Activated CD4-positive, CD25-positive, alpha-beta regulatory T cell (primary cell): ENCODE data around the gene GABRB1.

ENCODE experiments used
- DNase-seq, 4 experiments: peaks; one replicate each; lab custom pipeline; 2025; lab: John Stamatoyannopoulos, UW

GABRB1 gene

DNA sequence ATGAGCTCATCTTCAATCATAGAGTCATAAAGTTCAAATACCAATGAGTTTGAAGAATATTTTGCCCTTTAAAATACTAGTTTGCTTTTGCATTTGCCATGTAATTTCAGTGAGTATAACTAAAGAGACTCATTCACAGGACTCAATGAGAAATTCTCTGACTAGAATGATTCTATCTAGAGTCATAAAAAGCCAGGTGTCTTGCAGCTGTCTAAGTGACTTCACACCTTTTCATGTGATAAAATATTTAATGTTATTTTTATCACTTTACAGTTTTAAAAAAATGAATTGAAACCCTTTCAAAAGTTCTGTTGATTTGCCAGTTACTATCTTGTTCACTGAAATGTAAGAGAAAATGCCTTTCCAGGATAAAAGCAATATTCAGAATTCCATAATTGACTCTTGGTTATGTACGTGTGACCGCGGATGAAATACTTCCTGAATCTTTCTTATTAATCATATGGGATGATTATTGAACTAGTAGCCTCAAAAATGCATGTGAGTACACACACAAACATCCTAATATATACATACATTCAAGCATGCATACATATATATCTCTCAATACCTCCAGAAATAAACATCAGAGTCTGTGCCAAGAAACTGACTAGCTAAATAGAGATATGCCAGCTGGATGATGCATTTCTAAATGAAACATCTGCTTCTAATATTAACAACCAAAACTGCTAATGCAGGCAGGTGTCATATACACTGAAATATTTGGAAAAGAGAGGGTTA is 87.0 kb downstream of the GABRB1 start:
- no peak for DNase-seq

DNA sequence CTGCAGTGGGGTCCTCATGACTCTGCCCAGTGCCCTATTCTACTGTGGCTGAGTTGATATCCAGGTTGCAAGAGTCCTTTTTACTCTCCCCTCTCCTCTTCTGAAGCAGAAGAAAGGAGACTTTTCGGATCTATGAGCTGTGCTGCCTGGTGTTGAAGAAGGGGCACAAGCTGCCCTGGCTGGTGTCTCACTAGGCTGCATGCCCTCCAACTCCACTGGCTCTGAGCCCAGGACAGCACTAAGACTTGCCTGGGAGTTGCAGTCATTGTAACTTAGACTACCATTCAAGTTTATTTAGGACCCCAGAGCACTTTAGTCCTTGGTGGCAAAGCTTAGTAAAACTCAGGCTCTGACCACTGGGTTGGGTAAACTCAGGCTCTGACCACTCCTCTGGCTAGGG is 89.4 kb downstream of the GABRB1 start:
- DNase-seq: no peak

- peak in 2 of 4 experiments; percentile 1 to 6 for DNase-seq
Measured at GRCh38 chr4:47122592-47123291, 91.4 kb downstream of the GABRB1 start.

DNA sequence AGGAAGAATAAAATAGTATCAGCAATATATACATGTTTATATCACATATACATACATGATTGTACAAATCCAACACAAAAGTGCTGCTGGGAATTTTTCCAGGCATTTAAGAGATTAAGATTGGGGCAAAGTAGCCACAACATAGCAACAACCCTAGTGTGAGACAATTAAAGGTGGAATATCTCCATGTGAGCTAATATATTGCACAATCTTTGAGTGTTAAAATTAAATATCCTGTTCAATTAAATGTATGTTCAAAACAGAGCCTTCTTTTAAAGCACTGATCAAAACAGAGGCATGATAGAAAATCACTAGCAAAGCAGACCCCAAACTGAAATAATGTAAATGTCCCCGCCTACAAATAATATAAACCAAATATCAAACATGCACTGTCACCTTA is 97.6 kb downstream of the GABRB1 start:
- DNase-seq: no peak

GRCh38 chr4:47135210-47135609 is 103.8 kb downstream of the GABRB1 start:
- no peak for DNase-seq

DNA sequence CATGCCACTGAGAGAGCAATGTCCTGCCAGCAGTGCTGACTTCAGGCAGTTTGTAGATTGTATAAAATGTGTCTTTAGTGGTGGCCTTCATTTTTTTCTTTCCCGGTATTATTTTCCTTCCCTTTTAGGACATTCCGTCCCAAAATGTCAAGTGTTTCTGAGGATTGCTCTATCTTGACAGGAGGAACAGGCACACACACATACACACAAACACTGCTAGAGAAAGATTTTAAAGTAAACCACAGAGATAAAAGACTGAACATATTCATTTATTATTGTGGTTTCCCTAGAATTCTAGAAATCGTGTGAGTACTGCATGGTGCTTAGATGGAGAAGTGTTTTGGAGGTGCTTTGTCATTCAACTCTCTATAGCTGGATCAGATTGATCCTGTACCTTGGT is 111.9 kb downstream of the GABRB1 start:
- no peak for DNase-seq

DNA sequence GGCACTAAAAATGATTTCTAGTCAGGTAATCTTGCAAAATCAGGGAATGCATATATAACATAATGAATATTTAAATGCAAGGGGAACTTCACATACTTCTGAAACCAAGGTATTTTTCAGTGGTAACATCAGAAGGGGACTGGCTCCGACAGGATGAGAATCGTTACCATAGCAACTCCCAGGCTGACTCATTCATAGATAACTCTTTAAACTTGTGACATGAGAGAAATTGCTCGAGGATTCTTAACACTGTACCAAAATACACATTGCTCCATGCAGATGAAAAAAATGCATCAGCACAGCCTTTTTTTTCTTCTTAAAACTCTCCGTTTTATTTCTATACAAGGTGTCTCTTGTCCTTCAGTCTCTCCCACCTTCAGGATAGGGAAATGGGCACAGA is 114.3 kb downstream of the GABRB1 start:
- no peak for DNase-seq

DNA sequence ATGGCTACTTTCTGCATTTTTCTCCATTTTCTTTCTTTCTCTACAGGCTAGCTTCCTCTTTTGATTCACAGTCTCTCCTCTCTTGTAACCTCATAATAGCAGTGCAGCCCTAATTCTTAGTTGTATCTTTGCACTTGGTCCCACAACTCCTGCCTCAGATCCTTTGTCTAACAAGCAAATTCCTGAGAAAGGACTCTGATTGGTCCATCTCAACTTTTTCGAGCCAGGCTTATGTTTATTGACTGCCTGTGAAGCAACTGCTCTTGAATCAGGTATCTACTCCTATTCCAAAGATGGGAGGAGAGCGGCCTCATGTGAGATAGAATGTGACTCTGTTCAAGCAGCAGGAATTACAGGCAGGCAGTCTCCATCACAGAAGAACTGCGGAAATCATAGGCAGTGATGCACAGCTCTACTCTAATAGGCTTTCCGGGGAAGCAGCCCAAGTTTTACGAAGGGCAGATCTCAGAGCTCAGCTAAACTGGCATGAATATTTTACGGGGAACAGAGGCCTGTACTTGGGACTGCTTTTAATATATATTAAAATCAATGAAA is 123.5 kb downstream of the GABRB1 start:
- DNase-seq: no peak

GRCh38 chr4:47155919-47156318 is 124.6 kb downstream of the GABRB1 start:
- DNase-seq: no peak

GRCh38 chr4:47160095-47160494 is 128.7 kb downstream of the GABRB1 start:
- DNase-seq: no peak

DNA sequence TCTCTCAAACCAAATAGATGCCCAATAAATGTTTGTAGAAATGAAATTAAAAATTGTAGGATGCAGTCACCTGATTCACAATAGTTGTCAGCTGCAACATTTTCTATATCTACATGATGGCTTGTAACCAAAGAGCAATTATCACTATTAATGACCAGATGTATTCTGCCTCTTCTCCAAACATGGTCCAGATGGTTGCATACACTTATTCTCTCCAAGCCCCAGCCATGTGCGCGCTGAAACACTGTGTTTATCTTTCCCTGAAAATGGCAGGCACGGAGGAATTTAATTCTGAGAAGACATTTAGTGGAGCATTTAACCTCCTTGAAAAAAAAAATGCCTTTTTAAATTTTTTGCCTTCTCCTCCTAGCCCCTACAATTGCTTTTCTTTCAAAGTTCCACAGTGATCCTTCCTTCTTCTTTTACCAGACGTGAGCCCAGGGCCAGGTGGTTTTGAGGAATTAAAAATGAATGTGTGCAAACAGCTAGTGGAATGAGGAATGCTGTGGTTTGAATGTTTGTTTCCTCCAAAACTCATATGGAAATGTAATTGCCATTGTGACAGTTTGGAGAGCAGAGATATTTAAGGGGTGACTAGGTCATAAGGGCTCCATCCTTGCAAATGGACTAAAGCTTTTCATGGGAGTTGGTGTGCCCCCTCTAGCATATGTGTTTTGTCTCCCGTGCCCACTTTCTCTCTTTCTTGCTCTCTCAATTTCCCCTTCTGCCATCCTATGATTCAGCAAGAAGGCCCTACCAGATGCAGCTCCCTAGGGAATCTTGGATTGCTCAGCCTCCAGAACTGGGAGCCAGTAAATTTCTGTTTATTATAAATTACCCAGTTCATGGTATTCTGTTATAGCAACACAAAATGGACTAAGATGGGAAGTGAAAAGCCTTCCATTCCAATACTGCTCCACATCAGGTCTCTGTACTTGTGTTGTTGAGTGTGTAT is 136.0 kb downstream of the GABRB1 start:
- no peak for DNase-seq

DNA sequence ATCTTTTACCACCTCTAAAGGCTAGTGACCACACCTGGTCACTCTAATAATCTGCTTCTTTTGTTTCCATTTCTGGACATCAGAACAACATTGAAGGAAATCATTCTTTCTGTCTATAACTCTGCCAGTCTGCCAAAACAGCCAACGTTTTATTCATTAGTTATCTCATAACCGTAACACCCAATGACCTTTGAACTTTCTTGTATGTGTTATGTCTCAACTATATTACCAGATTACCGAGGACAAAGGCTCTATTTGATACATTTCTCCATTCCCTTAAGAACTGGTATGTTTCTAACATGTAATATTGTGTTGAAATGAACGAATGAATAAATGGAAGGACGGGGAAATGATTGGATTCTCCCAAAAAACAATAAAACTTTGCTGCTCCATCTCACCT is 152.7 kb downstream of the GABRB1 start:
- no peak for DNase-seq

GRCh38 chr4:47185761-47186160 is 154.4 kb downstream of the GABRB1 start:
- DNase-seq: no peak

- DNase-seq: no peak
Measured at GRCh38 chr4:47187608-47188007, 156.2 kb downstream of the GABRB1 start.

DNA sequence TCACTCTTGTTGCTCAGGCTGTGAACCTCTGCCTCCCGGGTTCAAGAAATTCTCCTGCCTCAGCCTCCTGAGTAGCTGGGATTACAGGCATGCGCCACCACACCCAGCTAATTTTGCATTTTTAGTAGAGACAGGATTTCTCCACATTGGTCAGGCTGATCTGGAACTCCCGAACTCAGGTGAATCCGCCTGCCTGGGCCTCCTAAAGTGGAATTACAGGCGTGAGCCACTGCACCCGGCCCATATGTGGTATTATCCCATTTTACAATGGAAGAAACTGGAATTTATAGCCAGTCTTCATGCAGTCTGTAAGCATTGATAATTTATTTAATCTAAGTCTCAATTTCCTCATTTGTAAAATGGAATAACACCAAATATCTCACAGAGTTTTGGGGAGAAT is 161.8 kb downstream of the GABRB1 start:
- no peak for DNase-seq

DNA sequence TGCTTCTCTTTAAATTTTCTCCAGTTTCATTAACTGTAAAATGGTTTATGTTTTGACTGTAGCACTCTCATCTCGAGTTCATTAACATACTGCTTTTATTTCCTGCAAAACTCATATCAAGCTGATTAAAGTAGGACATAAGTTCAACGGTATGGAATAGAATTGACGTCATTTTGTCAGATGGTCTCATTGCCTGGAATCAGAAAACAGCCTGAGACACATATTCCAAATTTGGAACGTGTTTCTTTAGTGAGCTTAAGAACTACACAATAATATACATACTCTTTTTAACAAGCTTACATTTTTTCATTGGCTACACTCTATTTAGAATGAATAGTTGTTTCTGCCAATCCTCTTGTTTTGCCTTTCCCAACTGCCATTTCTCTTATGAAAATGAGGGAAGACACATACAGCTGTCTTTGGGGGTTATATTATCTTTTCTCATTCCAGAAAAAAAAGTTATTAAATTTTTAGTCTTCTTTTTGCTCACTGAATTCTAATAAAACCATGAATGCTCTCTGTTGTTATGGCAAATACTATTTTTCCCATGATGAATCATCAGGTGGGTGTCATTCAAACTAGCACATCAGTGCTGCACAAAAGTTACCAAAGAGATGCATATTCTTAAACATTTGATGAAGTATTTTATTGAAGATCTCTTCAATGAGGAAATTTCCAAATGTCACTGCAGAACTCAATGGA is 162.8 kb downstream of the GABRB1 start:
- DNase-seq: no peak

- DNase-seq: no peak
Measured at GRCh38 chr4:47195706-47196105, 164.3 kb downstream of the GABRB1 start.

GRCh38 chr4:47198791-47199190 is 167.4 kb downstream of the GABRB1 start:
- no peak for DNase-seq

DNA sequence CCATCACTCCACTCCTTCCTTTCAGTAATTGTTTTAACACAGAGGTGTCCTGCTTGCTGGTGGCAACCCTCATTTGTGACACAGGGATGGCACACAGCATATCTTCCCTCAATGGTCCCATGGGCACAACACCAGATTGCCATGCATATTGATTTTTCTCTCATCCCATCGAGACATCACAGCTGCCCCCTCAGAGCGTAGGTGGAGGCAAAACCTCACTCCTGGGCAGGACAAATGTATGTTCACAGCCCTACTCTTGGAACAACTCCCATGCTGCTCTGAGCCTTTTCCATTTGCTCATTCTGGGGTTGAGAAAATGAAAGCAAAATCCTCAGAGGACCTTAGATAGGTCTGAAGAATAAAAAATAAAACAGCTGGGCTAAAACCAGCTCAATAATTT is 172.2 kb downstream of the GABRB1 start:
- no peak for DNase-seq

- DNase-seq: no peak
Measured at GRCh38 chr4:47207555-47207954, 176.2 kb downstream of the GABRB1 start.

GRCh38 chr4:47209833-47210232 is 178.5 kb downstream of the GABRB1 start:
- no peak for DNase-seq

DNA sequence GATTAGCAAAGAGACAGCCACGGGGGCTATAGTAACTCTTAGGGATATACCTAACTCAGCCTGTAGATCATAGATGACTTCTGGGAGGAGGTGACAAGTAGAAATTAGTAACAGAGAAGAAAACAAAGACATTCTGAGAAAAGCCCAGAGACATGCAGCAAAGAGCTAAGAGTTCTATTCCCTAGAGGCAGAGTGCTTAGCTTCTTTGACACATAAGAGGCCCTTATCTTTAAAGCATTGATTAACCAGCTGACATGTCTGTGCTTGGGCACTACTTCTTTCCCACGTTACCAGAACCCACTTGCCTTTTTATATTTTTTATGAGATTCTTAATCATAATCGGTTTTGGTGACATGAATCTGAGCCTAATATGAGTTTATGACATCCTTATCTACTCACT is 179.5 kb downstream of the GABRB1 start:
- no peak for DNase-seq
